CD4-positive, CD25-positive, alpha-beta regulatory T cell (primary cell): ENCODE measurements around the gene ZSWIM6. TPM values are rescaled to one million over a fixed set of nuclear protein-coding genes. Genes with fewer than 3 reads are reported as not detected.

Experiments used
- ATAC-seq, 2 donors: fragments of 150-1000 bp; cut with Tn5 transposase; one replicate each; pipeline ENCODE4 v1.10.0; 2021; ENCODE audit warnings: low read depth in 2 of 2, moderate number of reproducible peaks in 2 of 2, moderate library complexity in 1 of 2
- DNase-seq, 3 donors: peaks; one replicate each; pipeline versions ENCODE4 v3.0.0 to v3.0.0-alpha.2; 2012 to 2022; ENCODE audit warnings: mixed read lengths in 1 of 3
- H3K27ac ChIP-seq: one replicate; pipeline ENCODE4 v1.7.0; 2013; ENCODE audit warnings: mild to moderate bottlenecking, low read length; ENCODE audit not compliant: insufficient read depth, poor library complexity, severe bottlenecking
- H3K27me3 ChIP-seq: one replicate; pipeline ENCODE4 v1.7.0; 2013; ENCODE audit warnings: low read length; ENCODE audit not compliant: control insufficient read depth, insufficient read depth
- H3K36me3 ChIP-seq: one replicate; pipeline ENCODE4 v1.7.0; 2013; ENCODE audit warnings: mild to moderate bottlenecking, low read length, moderate library complexity; ENCODE audit not compliant: control insufficient read depth, insufficient read depth
- H3K4me1 ChIP-seq: 2 replicates; pipeline ENCODE4 v1.7.0; 2013; ENCODE audit warnings: mild to moderate bottlenecking, low read length; ENCODE audit not compliant: insufficient read depth, control insufficient read depth, poor library complexity, severe bottlenecking
- H3K4me3 ChIP-seq: one replicate; pipeline ENCODE4 v1.7.0; 2013; ENCODE audit warnings: low read depth, mild to moderate bottlenecking, low read length, moderate library complexity
- H3K9me3 ChIP-seq, 2 experiments: 1 replicate in 1 of 2; 2 replicates in 1 of 2; pipeline ENCODE4 v1.7.0; 2013; ENCODE audit warnings: low read length in 2 of 2, mild to moderate bottlenecking in 1 of 2, moderate library complexity in 1 of 2; ENCODE audit not compliant: control insufficient read depth in 2 of 2
- H3K27ac Mint-ChIP-seq, 3 donors: one replicate each; pipeline ENCODE4 v1.8.0; 2020 to 2022; ENCODE audit warnings: mild to moderate bottlenecking in 3 of 3, mixed read lengths in 3 of 3, moderate library complexity in 2 of 3
- H3K27me3 Mint-ChIP-seq: one replicate; pipeline ENCODE4 v1.8.0; 2022; ENCODE audit warnings: mild to moderate bottlenecking, mixed read lengths
- H3K36me3 Mint-ChIP-seq: one replicate; pipeline ENCODE4 v1.8.0; 2020; ENCODE audit warnings: mixed read lengths
- H3K4me1 Mint-ChIP-seq, 4 donors: one replicate each; pipeline ENCODE4 v1.8.0; 2020 to 2022; ENCODE audit warnings: mixed read lengths in 4 of 4, mild to moderate bottlenecking in 1 of 4
- H3K4me3 Mint-ChIP-seq, 4 donors: one replicate each; pipeline ENCODE4 v1.8.0; 2020 to 2022; ENCODE audit warnings: mild to moderate bottlenecking in 4 of 4, mixed read lengths in 4 of 4, moderate library complexity in 3 of 4
- H3K9me3 Mint-ChIP-seq, 7 donors: one replicate each; pipeline ENCODE4 v1.8.0; 2020 to 2022; ENCODE audit warnings: mixed read lengths in 7 of 7, mild to moderate bottlenecking in 3 of 7, moderate library complexity in 2 of 7
- polyA plus RNA-seq, 4 donors: library from polyadenylated mRNA; unstranded; fragments of 300-500 nt; fragmentation: Illumina TruSeq; gene quantifications; one replicate each; pipeline ENCODE4 v1.2.3, GENCODE V29; 2021
- total RNA-seq: library from RNA; stranded (reverse); gene quantifications from one replicate; pipeline ENCODE4 v1.2.3, GENCODE V29; 2022

Gene ZSWIM6
- total and polyA plus RNA-seq, 5 donors from 2014 or later: 0.41 to 12.2 (median 0.59) TPM

DNA sequence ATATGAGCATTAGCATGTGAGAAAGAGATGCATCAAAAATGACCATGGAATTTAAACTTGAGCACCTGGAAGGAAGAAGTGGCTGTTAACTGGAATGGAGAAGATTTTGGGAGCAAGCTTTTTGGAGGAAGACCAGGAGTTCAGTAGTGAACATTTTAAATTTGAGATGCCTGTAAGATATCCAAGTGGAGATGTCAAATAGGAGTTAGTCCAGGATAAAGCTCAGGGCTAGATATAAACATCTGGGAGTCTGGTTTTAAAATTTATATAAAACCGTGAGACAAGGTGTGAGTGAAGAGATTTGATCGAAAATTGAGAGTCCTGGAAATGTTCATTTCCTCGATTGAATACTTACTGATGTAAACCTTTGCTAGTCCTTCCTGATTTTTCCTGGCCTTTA is 217.5 kb downstream of the ZSWIM6 start:
- Mint-ChIP-seq H3K27ac (no peak overlapping the region), H3K4me3 (no peak overlapping the region), H3K9me3 (peaks cover 0 to 2% (median 0%) of the 10 kb centered on the region in 7 donors), H3K27me3 (no peaks in the 10 kb centered on the region), H3K36me3 (peaks cover 6% of the 10 kb centered on the region), H3K4me1 (peaks cover 0 to 6% (median 0%) of the 10 kb centered on the region in 4 donors)
- no peaks in the 10 kb centered on the region for H3K27me3 ChIP-seq
- DNase-seq: no peak
- no peak for ATAC-seq
- H3K27ac ChIP-seq: no peak overlapping the region
- H3K9me3 ChIP-seq: no peaks in the 10 kb centered on the region
- H3K4me1 ChIP-seq: no peaks in the 10 kb centered on the region
- peaks cover 7% of the 10 kb centered on the region for H3K36me3 ChIP-seq
- H3K4me3 ChIP-seq: no peak overlapping the region

DNA sequence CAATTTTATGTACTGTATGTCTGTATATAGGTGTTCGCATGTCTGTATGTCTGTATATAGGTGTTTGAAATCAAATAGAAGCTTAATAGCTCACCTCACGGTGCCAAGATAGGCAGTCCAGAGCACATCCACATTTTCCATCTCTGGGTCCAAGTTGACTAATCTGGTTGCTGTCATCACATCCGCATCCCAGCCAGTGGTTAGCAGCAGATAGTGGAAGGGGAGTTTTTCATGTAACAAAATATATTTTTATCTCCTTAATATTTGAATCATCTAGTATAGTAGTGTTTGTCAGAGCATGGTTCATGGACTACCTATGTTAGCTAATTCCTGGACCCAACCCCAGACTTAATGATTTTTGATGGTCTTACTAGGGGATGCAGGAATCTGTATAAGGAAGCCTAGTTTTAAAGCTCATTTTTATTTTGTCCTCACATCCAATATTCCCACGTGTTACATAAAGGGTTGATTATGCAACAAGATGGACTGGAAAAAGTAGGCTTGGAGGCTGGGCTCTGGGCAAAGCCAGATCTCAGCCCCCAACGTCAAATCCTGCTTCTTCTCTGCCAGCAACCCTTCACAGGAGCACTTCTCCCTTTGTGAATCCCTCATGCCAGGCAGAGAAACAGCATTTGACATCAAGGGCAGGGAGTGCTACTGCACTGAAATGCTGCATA is 219.7 kb downstream of the ZSWIM6 start:
- no peak for DNase-seq
- Histone ChIP-seq H3K4me3 (no peak overlapping the region), H3K36me3 (no peaks in the 10 kb centered on the region), H3K27ac (no peak overlapping the region), H3K9me3 (no peaks in the 10 kb centered on the region), H3K4me1 (no peaks in the 10 kb centered on the region), H3K27me3 (peaks cover 2% of the 10 kb centered on the region)
- H3K4me3 Mint-ChIP-seq: no peak overlapping the region
- peaks cover 0 to 3% (median 0%) of the 10 kb centered on the region in 7 donors for H3K9me3 Mint-ChIP-seq
- peaks cover 0 to 6% (median 0%) of the 10 kb centered on the region in 4 donors for H3K4me1 Mint-ChIP-seq
- no peak overlapping the region for H3K27ac Mint-ChIP-seq
- peaks cover 1% of the 10 kb centered on the region for H3K36me3 Mint-ChIP-seq
- no peaks in the 10 kb centered on the region for H3K27me3 Mint-ChIP-seq
- no peak for ATAC-seq

DNA sequence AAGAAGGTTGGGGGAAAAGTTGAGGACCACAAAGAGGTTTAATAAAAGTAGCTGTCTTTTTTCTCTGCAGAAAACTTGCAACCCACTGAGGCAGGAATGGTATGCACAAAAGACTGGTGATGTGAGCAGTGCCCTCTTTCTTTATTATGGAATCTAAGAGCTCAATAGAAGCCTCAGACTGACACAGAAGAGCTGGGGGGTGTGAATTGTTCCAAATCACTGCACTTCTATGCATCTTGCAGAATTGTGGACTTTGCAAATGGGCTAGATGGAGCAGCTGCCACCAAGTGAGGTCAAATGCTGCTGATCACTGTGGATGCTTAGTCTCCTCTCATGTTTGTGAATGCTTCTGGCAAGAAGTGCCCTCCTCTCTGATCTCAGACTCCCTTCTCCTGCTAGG is 227.1 kb downstream of the ZSWIM6 start:
- Histone ChIP-seq H3K36me3 (no peaks in the 10 kb centered on the region), H3K27ac (no peak overlapping the region), H3K27me3 (peaks cover 2% of the 10 kb centered on the region), H3K9me3 (no peaks in the 10 kb centered on the region), H3K4me1 (no peaks in the 10 kb centered on the region), H3K4me3 (no peak overlapping the region)
- no peaks in the 10 kb centered on the region for H3K27me3 Mint-ChIP-seq
- H3K36me3 Mint-ChIP-seq: no peaks in the 10 kb centered on the region
- no peak for DNase-seq
- H3K27ac Mint-ChIP-seq: peak overlapping the region in 1 of 3 donors; percentile 65
- no peak for ATAC-seq
- no peak overlapping the region for H3K4me3 Mint-ChIP-seq
- peaks cover 0 to 5% (median 0%) of the 10 kb centered on the region in 7 donors for H3K9me3 Mint-ChIP-seq
- H3K4me1 Mint-ChIP-seq: no peaks in the 10 kb centered on the region

DNA sequence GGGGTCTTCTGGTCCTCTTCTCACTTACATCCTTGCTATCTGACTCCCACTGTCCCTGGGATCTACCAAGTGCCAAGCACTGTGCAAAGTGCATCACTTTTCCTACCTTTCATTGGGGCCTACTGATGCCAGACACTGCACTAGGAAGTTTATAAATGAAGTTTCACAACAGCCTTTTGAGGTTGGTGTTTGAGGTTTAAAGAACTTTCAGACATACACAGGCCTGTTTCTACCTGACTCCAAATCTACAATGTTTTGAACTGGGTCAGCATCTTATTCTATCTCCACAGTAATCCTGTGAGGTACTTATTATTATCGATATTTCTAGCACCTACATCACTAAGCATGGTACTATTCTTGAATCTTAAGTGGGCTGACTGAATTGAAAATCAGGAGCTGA is 227.7 kb downstream of the ZSWIM6 start:
- no peak for ATAC-seq
- Mint-ChIP-seq H3K27me3 (no peaks in the 10 kb centered on the region), H3K4me1 (no peaks in the 10 kb centered on the region), H3K36me3 (no peaks in the 10 kb centered on the region), H3K4me3 (no peak overlapping the region), H3K27ac (no peak overlapping the region), H3K9me3 (peaks cover 0 to 5% (median 0%) of the 10 kb centered on the region in 7 donors)
- H3K9me3 ChIP-seq: no peaks in the 10 kb centered on the region
- H3K27ac ChIP-seq: no peak overlapping the region
- DNase-seq: no peak
- no peaks in the 10 kb centered on the region for H3K4me1 ChIP-seq
- peaks cover 2% of the 10 kb centered on the region for H3K27me3 ChIP-seq
- H3K4me3 ChIP-seq: no peak overlapping the region
- H3K36me3 ChIP-seq: no peaks in the 10 kb centered on the region

DNA sequence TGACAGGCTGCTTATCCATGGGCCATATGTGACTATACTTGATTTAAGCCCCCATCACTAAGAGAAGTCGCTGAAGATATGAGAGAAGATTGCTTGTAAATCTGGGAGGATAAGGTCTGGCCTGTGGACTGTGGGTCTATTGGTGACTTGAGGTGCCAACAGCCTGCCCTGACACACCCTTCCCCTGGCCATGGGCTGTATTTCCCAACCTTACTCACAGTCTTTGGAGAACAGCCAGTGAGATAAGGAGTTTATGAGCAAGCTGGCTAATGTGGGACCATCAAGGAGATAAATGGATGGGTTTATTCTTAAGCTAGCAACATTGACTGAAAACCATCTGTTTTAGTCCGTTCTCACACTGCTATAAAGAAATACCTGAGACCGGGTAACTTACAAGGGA is 231.3 kb downstream of the ZSWIM6 start:
- no peaks in the 10 kb centered on the region for H3K4me1 ChIP-seq
- H3K36me3 Mint-ChIP-seq: no peaks in the 10 kb centered on the region
- no peak for ATAC-seq
- no peaks in the 10 kb centered on the region for H3K4me1 Mint-ChIP-seq
- H3K4me3 ChIP-seq: no peak overlapping the region
- H3K27me3 Mint-ChIP-seq: no peaks in the 10 kb centered on the region
- no peak for DNase-seq
- no peak overlapping the region for H3K4me3 Mint-ChIP-seq
- H3K27ac Mint-ChIP-seq: no peak overlapping the region
- H3K27ac ChIP-seq: no peak overlapping the region
- H3K9me3 ChIP-seq: no peaks in the 10 kb centered on the region
- no peaks in the 10 kb centered on the region for H3K36me3 ChIP-seq
- peaks cover 0 to 2% (median 0%) of the 10 kb centered on the region in 7 donors for H3K9me3 Mint-ChIP-seq
- no peaks in the 10 kb centered on the region for H3K27me3 ChIP-seq

DNA sequence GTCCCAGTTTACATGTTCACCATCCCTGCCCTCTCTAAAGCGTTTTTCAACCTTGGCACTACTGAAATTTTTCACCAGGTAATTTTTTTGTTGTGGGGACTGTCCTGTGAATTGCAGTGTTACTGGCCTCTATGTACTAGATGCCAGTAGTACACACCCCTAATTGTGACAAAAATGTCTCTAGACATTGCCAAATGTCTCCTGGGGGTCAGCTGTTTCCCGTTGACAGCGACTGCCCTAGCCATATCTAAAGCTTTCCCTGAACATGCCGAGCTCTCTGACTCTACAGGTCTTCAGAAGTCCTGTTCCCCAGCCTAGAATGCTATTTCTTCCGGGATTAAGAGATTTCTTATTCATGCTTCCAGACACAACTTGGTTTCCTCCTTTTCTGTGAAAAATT is 235.3 kb downstream of the ZSWIM6 start:
- H3K9me3 Mint-ChIP-seq: peaks cover 0 to 2% (median 0%) of the 10 kb centered on the region in 7 donors
- no peaks in the 10 kb centered on the region for H3K27me3 ChIP-seq

DNA sequence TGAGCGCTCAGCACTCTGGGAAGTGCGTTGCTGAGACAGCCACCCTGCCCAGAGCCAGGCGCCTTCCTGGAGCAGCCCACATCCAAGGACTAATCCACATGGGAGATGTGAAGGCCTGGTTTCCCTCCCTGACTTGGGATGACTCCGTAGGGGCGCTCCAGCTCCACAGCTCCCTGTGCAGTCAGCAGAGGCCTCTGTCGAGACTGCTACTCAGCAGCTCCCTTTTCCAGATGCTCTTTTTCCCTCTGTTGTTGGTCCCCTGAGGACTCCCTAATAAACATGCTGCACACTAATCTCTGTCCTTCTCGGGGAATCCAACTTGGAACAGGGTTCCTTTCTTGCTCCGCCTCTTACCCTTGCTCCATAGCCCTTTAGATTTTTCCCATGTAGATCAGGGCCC is 237.3 kb downstream of the ZSWIM6 start:
- H3K9me3 ChIP-seq: no peaks in the 10 kb centered on the region
- H3K36me3 ChIP-seq: no peaks in the 10 kb centered on the region
- ATAC-seq (no peak), DNase-seq (no peak)
- no peaks in the 10 kb centered on the region for H3K36me3 Mint-ChIP-seq
- H3K27ac Mint-ChIP-seq: no peak overlapping the region
- H3K27ac ChIP-seq: no peak overlapping the region
- H3K4me3 Mint-ChIP-seq: no peak overlapping the region
- no peaks in the 10 kb centered on the region for H3K4me1 ChIP-seq
- no peaks in the 10 kb centered on the region for H3K27me3 ChIP-seq
- no peaks in the 10 kb centered on the region for H3K4me1 Mint-ChIP-seq
- H3K9me3 Mint-ChIP-seq: peaks cover 0 to 2% (median 0%) of the 10 kb centered on the region in 7 donors
- H3K27me3 Mint-ChIP-seq: no peaks in the 10 kb centered on the region
- no peak overlapping the region for H3K4me3 ChIP-seq

More for the DNA sequence above, 235.3 kb downstream of the ZSWIM6 start:
- Histone ChIP-seq H3K4me3 (no peak overlapping the region), H3K36me3 (no peaks in the 10 kb centered on the region), H3K9me3 (no peaks in the 10 kb centered on the region), H3K4me1 (no peaks in the 10 kb centered on the region), H3K27ac (no peak overlapping the region)
- Mint-ChIP-seq H3K27ac (no peak overlapping the region), H3K4me3 (no peak overlapping the region), H3K36me3 (no peaks in the 10 kb centered on the region), H3K4me1 (no peaks in the 10 kb centered on the region), H3K27me3 (no peaks in the 10 kb centered on the region)
- DNase-seq: no peak
- no peak for ATAC-seq

DNA sequence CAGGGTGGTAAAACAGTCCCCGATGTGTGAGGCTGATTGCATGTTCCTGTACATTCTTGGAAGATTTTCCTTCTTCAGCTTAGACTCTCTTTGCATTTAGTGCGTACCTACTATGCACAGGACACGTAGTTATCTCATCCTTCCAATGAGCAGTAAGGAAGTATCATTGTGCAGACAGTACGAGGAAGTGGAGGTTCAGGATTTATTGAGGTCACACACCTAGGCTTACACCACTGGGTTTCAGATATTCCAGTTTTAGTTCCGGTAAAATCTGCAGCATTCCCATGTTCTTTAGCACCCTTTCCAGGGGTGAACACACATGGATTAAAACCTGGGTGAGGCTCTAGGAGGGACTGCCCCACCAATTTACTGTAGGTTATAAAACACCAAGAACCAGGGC is 238.7 kb downstream of the ZSWIM6 start:
- peaks cover 0 to 2% (median 0%) of the 10 kb centered on the region in 7 donors for H3K9me3 Mint-ChIP-seq
- ATAC-seq (no peak), DNase-seq (no peak)
- H3K27ac Mint-ChIP-seq: no peak overlapping the region
- H3K9me3 ChIP-seq: no peaks in the 10 kb centered on the region
- no peaks in the 10 kb centered on the region for H3K27me3 Mint-ChIP-seq
- no peaks in the 10 kb centered on the region for H3K4me1 ChIP-seq
- H3K27me3 ChIP-seq: no peaks in the 10 kb centered on the region
- no peaks in the 10 kb centered on the region for H3K4me1 Mint-ChIP-seq
- H3K4me3 Mint-ChIP-seq: no peak overlapping the region
- no peaks in the 10 kb centered on the region for H3K36me3 ChIP-seq
- H3K4me3 ChIP-seq: no peak overlapping the region
- no peak overlapping the region for H3K27ac ChIP-seq
- no peaks in the 10 kb centered on the region for H3K36me3 Mint-ChIP-seq
